GM12801 (cell line): Measurements from ENCODE around the gene ANXA2.

Experiments used
- CTCF ChIP-seq: IDR thresholded peaks from one replicate; pipeline ENCODE4 v1.5.1; 2011; ENCODE audit warnings: control low read depth; ENCODE audit not compliant: insufficient read length; ENCODE audit errors: extremely low read depth

The ANXA2 gene

GRCh38 chr15:60397772-60398445, at the start of gene ANXA2:
TSS of gene ANXA2 (minus strand) at chr15:60397986. CDS start at chr15:60386075, 11,911 bp downstream.
- TF ChIP-seq CTCF: no peak

- no peak for TF ChIP-seq CTCF
Measured at GRCh38 chr15:60444289-60444912, 46.6 kb upstream of the ANXA2 start.

GRCh38 chr15:60442763-60443162, 45.0 kb upstream of the ANXA2 start:
- no peak for TF ChIP-seq CTCF

GRCh38 chr15:60442031-60442650, 44.4 kb upstream of the ANXA2 start:
- no peak for TF ChIP-seq CTCF

GRCh38 chr15:60441331-60441730, 43.5 kb upstream of the ANXA2 start:
- no peak for TF ChIP-seq CTCF

- TF ChIP-seq CTCF: no peak
Measured at GRCh38 chr15:60438646-60439045, 40.9 kb upstream of the ANXA2 start.

- TF ChIP-seq CTCF: no peak
Measured at GRCh38 chr15:60428935-60429334, 31.1 kb upstream of the ANXA2 start.
